H9 (cell line): Measurements from ENCODE around the gene RASGEF1C. TPM values are rescaled to one million over a fixed set of nuclear protein-coding genes. Genes with fewer than 3 reads are reported as not detected.

ENCODE experiments used
- DNase-seq: peaks from one replicate; pipeline ENCODE4 v3.0.0-alpha.2; 2017
- H2AFZ ChIP-seq: one replicate; pipeline ENCODE4 v1.6.1; 2013; ENCODE audit warnings: mild to moderate bottlenecking, low read length, control low read depth, moderate library complexity
- H2AK5ac ChIP-seq: 2 replicates; pipeline ENCODE4 v1.6.1; 2013; ENCODE audit warnings: low read length, control low read depth, mixed read lengths; ENCODE audit not compliant: insufficient read length
- H2BK120ac ChIP-seq: one replicate; pipeline ENCODE4 v1.6.1; 2013; ENCODE audit warnings: low read depth, mild to moderate bottlenecking, low read length, control low read depth, inconsistent platforms; ENCODE audit not compliant: poor library complexity, severe bottlenecking
- H2BK12ac ChIP-seq: 2 replicates; pipeline ENCODE4 v1.6.1; 2013; ENCODE audit warnings: low read length, control low read depth, mixed read lengths, low read depth; ENCODE audit not compliant: insufficient read length
- H2BK15ac ChIP-seq: 2 replicates; pipeline ENCODE4 v1.6.1; 2013; ENCODE audit warnings: low read depth, low read length, control low read depth
- H2BK20ac ChIP-seq: one replicate; pipeline ENCODE4 v1.6.1; 2013; ENCODE audit warnings: low read depth, mild to moderate bottlenecking, low read length, control low read depth, inconsistent platforms; ENCODE audit not compliant: poor library complexity, severe bottlenecking
- H2BK5ac ChIP-seq: 2 replicates; pipeline ENCODE4 v1.6.1; 2013; ENCODE audit warnings: low read length, control low read depth, mixed read lengths; ENCODE audit not compliant: insufficient read length
- H3K14ac ChIP-seq: 2 replicates; pipeline ENCODE4 v1.6.1; 2013; ENCODE audit warnings: low read length, control low read depth; ENCODE audit not compliant: insufficient read depth
- H3K18ac ChIP-seq: 2 replicates; pipeline ENCODE4 v1.6.1; 2013; ENCODE audit warnings: low read depth, mild to moderate bottlenecking, mixed read lengths, low read length, control low read depth; ENCODE audit not compliant: insufficient read length
- H3K23ac ChIP-seq: 2 replicates; pipeline ENCODE4 v1.6.1; 2013; ENCODE audit warnings: low read length, control low read depth, mixed read lengths, low read depth; ENCODE audit not compliant: insufficient read length
- H3K23me2 ChIP-seq: 2 replicates; pipeline ENCODE4 v1.6.1; 2013; ENCODE audit warnings: low read depth, mild to moderate bottlenecking, mixed read lengths, low read length, control low read depth; ENCODE audit not compliant: insufficient read length, poor library complexity, severe bottlenecking
- H3K27ac ChIP-seq: 2 replicates; pipeline ENCODE4 v1.5.1; 2013; ENCODE audit warnings: low read length, control low read depth, mixed read lengths, low read depth; ENCODE audit not compliant: insufficient read length
- H3K27me3 ChIP-seq: 2 replicates; pipeline ENCODE4 v1.6.1; 2013; ENCODE audit warnings: low read length, control low read depth, inconsistent platforms; ENCODE audit not compliant: insufficient read depth
- H3K4ac ChIP-seq: 2 replicates; pipeline ENCODE4 v1.6.1; 2013; ENCODE audit warnings: low read depth, mild to moderate bottlenecking, control low read depth, inconsistent platforms, low read length, moderate library complexity
- H3K4me1 ChIP-seq: 2 replicates; pipeline ENCODE4 v1.6.1; 2013; ENCODE audit warnings: low read length, control low read depth, inconsistent platforms; ENCODE audit not compliant: insufficient read depth
- H3K4me2 ChIP-seq: 2 replicates; pipeline ENCODE4 v1.6.1; 2013; ENCODE audit warnings: low read length, control low read depth, mixed read lengths; ENCODE audit not compliant: insufficient read length, insufficient read depth
- H3K56ac ChIP-seq: 2 replicates; pipeline ENCODE4 v1.6.1; 2013; ENCODE audit warnings: low read depth, mild to moderate bottlenecking, mixed read lengths, low read length, control low read depth; ENCODE audit not compliant: insufficient read length
- H3K79me1 ChIP-seq: 2 replicates; pipeline ENCODE4 v1.6.1; 2013; ENCODE audit warnings: low read depth, mild to moderate bottlenecking, moderate library complexity, low read length, control low read depth, inconsistent platforms; ENCODE audit not compliant: insufficient read depth, poor library complexity, severe bottlenecking
- H3K79me2 ChIP-seq: 2 replicates; pipeline ENCODE4 v1.6.1; 2013; ENCODE audit warnings: low read length, control low read depth, inconsistent platforms; ENCODE audit not compliant: insufficient read depth
- H3K9ac ChIP-seq: 2 replicates; pipeline ENCODE4 v1.6.1; 2013; ENCODE audit warnings: low read length, control low read depth, mixed read lengths; ENCODE audit not compliant: insufficient read length; ENCODE audit errors: extremely low read depth
- H3K9me3 ChIP-seq: one replicate; pipeline ENCODE4 v1.6.1; 2013; ENCODE audit warnings: low read depth, low read length, inconsistent platforms; ENCODE audit not compliant: control insufficient read depth
- H3T11ph ChIP-seq: one replicate; pipeline ENCODE4 v1.6.1; 2013; ENCODE audit warnings: mild to moderate bottlenecking, low read length, control low read depth, inconsistent platforms
- H4K20me1 ChIP-seq: one replicate; pipeline ENCODE4 v1.6.1; 2013; ENCODE audit not compliant: control insufficient read depth, insufficient read length, insufficient read depth
- H4K5ac ChIP-seq: 2 replicates; pipeline ENCODE4 v1.6.1; 2013; ENCODE audit warnings: low read depth, mild to moderate bottlenecking, mixed read lengths, low read length, control low read depth; ENCODE audit not compliant: insufficient read length
- H4K8ac ChIP-seq: replicated peaks from 2 replicates; pipeline ENCODE4 v1.6.1; 2013; ENCODE audit warnings: low read length, control low read depth, mixed read lengths, low read depth; ENCODE audit not compliant: insufficient read length
- H4K91ac ChIP-seq: 2 replicates; pipeline ENCODE4 v1.6.1; 2013; ENCODE audit warnings: low read depth, mild to moderate bottlenecking, moderate library complexity, mixed read lengths, low read length, control low read depth; ENCODE audit not compliant: insufficient read length
- H3K27ac Mint-ChIP-seq, 3 experiments: 2 replicates in 2 of 3; 3 replicates in 1 of 3; pipeline ENCODE4 v1.8.0; 2020 to 2021; ENCODE audit warnings: mixed read lengths in 3 of 3, mild to moderate bottlenecking in 1 of 3, moderate library complexity in 1 of 3
- H3K27me3 Mint-ChIP-seq: 2 replicates; pipeline ENCODE4 v1.8.0; 2021; ENCODE audit warnings: low read depth, mild to moderate bottlenecking, moderate library complexity, mixed read lengths
- H3K36me3 Mint-ChIP-seq, 3 experiments: 2 replicates in 2 of 3; 3 replicates in 1 of 3; pipeline ENCODE4 v1.8.0; 2020 to 2021; ENCODE audit warnings: low read depth in 3 of 3, mixed read lengths in 3 of 3; ENCODE audit not compliant: insufficient read depth in 1 of 3
- H3K4me1 Mint-ChIP-seq, 2 experiments: 2 replicates each; pipeline ENCODE4 v1.8.0; 2020; ENCODE audit warnings: mixed read lengths in 2 of 2
- H3K4me3 Mint-ChIP-seq, 2 experiments: 2 replicates in 1 of 2; 3 replicates in 1 of 2; pipeline ENCODE4 v1.8.0; 2020 to 2021; ENCODE audit warnings: mild to moderate bottlenecking in 2 of 2, mixed read lengths in 2 of 2, moderate library complexity in 1 of 2
- H3K9me3 Mint-ChIP-seq, 2 experiments: 2 replicates in 1 of 2; 3 replicates in 1 of 2; pipeline ENCODE4 v1.8.0; 2020; ENCODE audit warnings: mild to moderate bottlenecking in 2 of 2, mixed read lengths in 2 of 2, moderate library complexity in 1 of 2
- CTCF ChIP-seq: fragments of 200-600 bp; sonication (generic); conservative IDR thresholded peaks from 3 replicates; pipeline ENCODE4 v1.8.0; 2021; ENCODE audit warnings: antibody characterized with exemption, mild to moderate bottlenecking
- WGBS: extraction: QIAGEN DNeasy Blood & Tissue Kit; methylation state at CpG from one replicate; pipeline ENCODE4 v1.1.7; 2013; ENCODE audit warnings: missing lambda C conversion rate, low lambda C conversion rate, mixed read lengths; ENCODE audit not compliant: insufficient read length; ENCODE audit errors: extremely low coverage; 5-methylcytosine and 5-hydroxymethylcytosine counted together
- total RNA-seq: library from RNA; stranded (reverse); gene quantifications from 2 replicates; pipeline ENCODE4 v1.2.1, GENCODE V29; 2021

Gene RASGEF1C
- total RNA-seq, 1 experiment from 2014 or later: 0.83 TPM

GRCh38 chr5:180206993-180207392, 2.0 kb downstream of the RASGEF1C start:
- 0 out of 5 replicates have a peak, but pooled peaks cover 0 to 4% of the 10 kb centered on the region in 2 experiments for H3K9me3 Mint-ChIP-seq
- H3K27me3 Mint-ChIP-seq: peaks cover 33% of the 10 kb centered on the region
- Histone ChIP-seq H3K23me2 (no peaks in the 10 kb centered on the region), H2AFZ (no peak overlapping the region), H4K5ac (no peak overlapping the region), H3K27me3 (peaks cover 7% of the 10 kb centered on the region; the same call in 1 of the 2 replicates), H3K23ac (no peak overlapping the region), H3K4me1 (no peaks in the 10 kb centered on the region), H3K14ac (no peak overlapping the region), H3K9ac (no peak overlapping the region), H3K4me2 (no peak overlapping the region), H2BK12ac (no peak overlapping the region), H3K56ac (no peak overlapping the region), H2BK5ac (no peak overlapping the region), H4K8ac (no peak overlapping the region), H3T11ph (no peak overlapping the region), H3K79me2 (no peaks in the 10 kb centered on the region), H3K9me3 (no peaks in the 10 kb centered on the region), H2BK20ac (no peak overlapping the region), H4K91ac (no peak overlapping the region), H3K79me1 (no peaks in the 10 kb centered on the region), H2AK5ac (no peak overlapping the region), H3K4ac (no peak overlapping the region), H3K27ac (no peak overlapping the region), H4K20me1 (no peaks in the 10 kb centered on the region), H3K18ac (no peak overlapping the region), H2BK15ac (no peak overlapping the region), H2BK120ac (no peak overlapping the region)
- no peak for TF ChIP-seq CTCF
- no peaks in the 10 kb centered on the region; a peak in 1 of 7 replicates for H3K36me3 Mint-ChIP-seq
- no CpG with 5 or more reads among the region's 11 CpGs for WGBS
- H3K4me3 Mint-ChIP-seq: no peak overlapping the region
- DNase-seq: no peak
- no peak overlapping the region for H3K27ac Mint-ChIP-seq
- H3K4me1 Mint-ChIP-seq: peaks cover 8 to 9% of the 10 kb centered on the region in 2 experiments; a peak in 3 of 4 replicates
